ENCODE data around the gene RNF38.

The RNF38 gene

GRCh38 chr9:36341936-36342577 lies 58.0 kb downstream of the RNF38 start:
- Histone ChIP-seq H3K27ac (replicated peaks) (no peak overlapping the region), H3K4me3 (replicated peaks; ENCODE audit: insufficient read depth, low read length) (no peak overlapping the region), H3K27me3 (ENCODE audit: insufficient read depth, poor library complexity, severe bottlenecking) (no peaks in the 10 kb centered on the region)
- no peak for DNase-seq (ENCODE audit: low read depth in 1 of 2, low spot score in 1 of 2)
- no peak for TF ChIP-seq GABPA (IDR thresholded peaks at IDR 0.05; ENCODE audit: low read depth)
- no peak for TF ChIP-seq SPI1 (IDR thresholded peaks at IDR 0.05; ENCODE audit: borderline replicate concordance, low read depth)
- TF ChIP-seq POLR2AphosphoS5 (IDR thresholded peaks at IDR 0.05; ENCODE audit: low read depth) = no peak

GRCh38 chr9:36337865-36338264 lies 62.2 kb downstream of the RNF38 start:
- no peak for TF ChIP-seq REST (IDR thresholded peaks at IDR 0.05; ENCODE audit: insufficient replicate concordance, low read depth)
- TF ChIP-seq POLR2AphosphoS5 (IDR thresholded peaks at IDR 0.05; ENCODE audit: low read depth) = no peak
- TF ChIP-seq GABPA (IDR thresholded peaks at IDR 0.05; ENCODE audit: low read depth) = no peak
- no peak for TF ChIP-seq CTCF (IDR thresholded peaks at IDR 0.05; ENCODE audit: insufficient read depth, low read length)
- no peak for TF ChIP-seq SPI1 (IDR thresholded peaks at IDR 0.05; ENCODE audit: borderline replicate concordance, low read depth)
- Histone ChIP-seq H3K27ac (replicated peaks) (no peak overlapping the region), H3K27me3 (ENCODE audit: insufficient read depth, poor library complexity, severe bottlenecking) (no peaks in the 10 kb centered on the region), H3K4me3 (replicated peaks; ENCODE audit: insufficient read depth, low read length) (no peak overlapping the region)
- no peak for DNase-seq (ENCODE audit: low read depth in 1 of 2, low spot score in 1 of 2)

GRCh38 chr9:36337002-36337401 lies 63.1 kb downstream of the RNF38 start:
- no peak for TF ChIP-seq CTCF (IDR thresholded peaks at IDR 0.05; ENCODE audit: insufficient read depth, low read length)
- TF ChIP-seq REST (IDR thresholded peaks at IDR 0.05; ENCODE audit: insufficient replicate concordance, low read depth) = no peak
- no peak for TF ChIP-seq POLR2AphosphoS5 (IDR thresholded peaks at IDR 0.05; ENCODE audit: low read depth)
- TF ChIP-seq SPI1 (IDR thresholded peaks at IDR 0.05; ENCODE audit: borderline replicate concordance, low read depth) = no peak
- TF ChIP-seq GABPA (IDR thresholded peaks at IDR 0.05; ENCODE audit: low read depth) = no peak
- DNase-seq (ENCODE audit: low read depth in 1 of 2, low spot score in 1 of 2) = no peak
- no peaks in the 10 kb centered on the region for H3K27me3 ChIP-seq (ENCODE audit: insufficient read depth, poor library complexity, severe bottlenecking)
- no peak overlapping the region for H3K4me3 ChIP-seq (replicated peaks; ENCODE audit: insufficient read depth, low read length)
- no peak overlapping the region for H3K27ac ChIP-seq (replicated peaks)

- no peaks in the 10 kb centered on the region for H3K27me3 ChIP-seq (ENCODE audit: insufficient read depth, poor library complexity, severe bottlenecking)
- no peak for TF ChIP-seq CTCF (IDR thresholded peaks at IDR 0.05; ENCODE audit: insufficient read depth, low read length)
- no peak for TF ChIP-seq GABPA (IDR thresholded peaks at IDR 0.05; ENCODE audit: low read depth)
- TF ChIP-seq REST (IDR thresholded peaks at IDR 0.05; ENCODE audit: insufficient replicate concordance, low read depth) = no peak
- no peak for TF ChIP-seq POLR2AphosphoS5 (IDR thresholded peaks at IDR 0.05; ENCODE audit: low read depth)
- no peak for TF ChIP-seq SPI1 (IDR thresholded peaks at IDR 0.05; ENCODE audit: borderline replicate concordance, low read depth)
- no peak overlapping the region for H3K27ac ChIP-seq (replicated peaks)
- no peak for DNase-seq (ENCODE audit: low read depth in 1 of 2, low spot score in 1 of 2)
- no peak overlapping the region for H3K4me3 ChIP-seq (replicated peaks; ENCODE audit: insufficient read depth, low read length)
Measured at GRCh38 chr9:36336131-36336907, 63.8 kb downstream of the RNF38 start.

Measured in HL-60 (cell line).